Left renal cortex interstitium (tissue), 4 donors: Measurements from ENCODE around the gene TSPAN18. TPM values are rescaled to one million over a fixed set of nuclear protein-coding genes. Genes with fewer than 3 reads are reported as not detected.
"Not testable (repeated sequence)": the region's sequence is repeated elsewhere in the genome, so short reads cannot be mapped to it uniquely, and the experiment has no call there.

Experiments used
- DNase-seq, 4 donors: peaks; one replicate each; pipeline ENCODE4 v3.0.0-alpha.2; 2013; ENCODE audit warnings: low read depth in 4 of 4, low spot score in 2 of 4, missing footprints in 1 of 4
- polyA plus RNA-seq, 4 donors: library from polyadenylated mRNA; unstranded; fragments of 120-200 nt; gene quantifications; one replicate each; pipeline ENCODE4 v1.2.1, GENCODE V29; 2013; ENCODE audit not compliant: insufficient read length in 4 of 4

The TSPAN18 gene
- polyA plus RNA-seq, 4 donors, result 49.5 to 59.0 (median 55.6) TPM

DNA sequence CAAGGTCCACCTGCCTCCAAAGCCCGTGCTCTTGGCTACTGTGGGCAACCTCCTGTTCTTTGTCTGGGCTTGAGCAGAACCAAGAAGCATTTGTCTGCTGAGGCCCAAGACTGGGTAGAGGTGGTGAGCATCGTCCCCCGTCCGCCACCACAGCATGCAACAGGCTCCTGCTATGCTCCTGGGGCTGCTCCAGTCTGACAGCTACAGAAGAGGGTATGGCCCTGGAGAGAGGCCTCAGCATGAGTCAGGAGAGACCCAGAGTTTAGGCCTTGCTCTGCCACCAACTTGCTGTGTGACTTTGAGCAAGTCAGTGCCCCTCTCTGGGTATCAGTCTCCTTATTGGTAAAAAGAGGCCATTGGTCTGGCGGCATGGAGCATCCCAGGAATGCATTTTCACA lies 132.8 kb downstream of the TSPAN18 start:
- DNase-seq, result no peak

DNA sequence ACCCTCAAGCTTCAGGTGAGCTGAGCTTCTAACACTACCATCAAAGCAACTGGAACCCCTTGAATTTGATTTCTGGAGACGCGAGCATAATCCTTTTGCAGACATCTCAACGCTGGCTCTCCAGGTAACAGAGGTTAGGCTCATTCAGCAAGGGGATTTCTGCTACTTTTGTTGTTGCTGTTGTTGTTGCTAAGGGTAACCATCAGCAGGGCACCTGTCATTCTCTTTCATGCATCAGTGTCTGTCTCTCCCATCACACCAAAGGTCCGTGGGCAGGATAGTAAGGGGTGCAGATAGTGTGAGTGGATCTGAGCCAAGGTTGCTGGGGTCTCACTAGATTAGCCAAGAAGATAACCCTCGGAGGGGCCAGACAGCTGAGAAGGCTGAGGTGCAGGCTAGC lies 133.6 kb downstream of the TSPAN18 start:
- DNase-seq, result no peak

DNA sequence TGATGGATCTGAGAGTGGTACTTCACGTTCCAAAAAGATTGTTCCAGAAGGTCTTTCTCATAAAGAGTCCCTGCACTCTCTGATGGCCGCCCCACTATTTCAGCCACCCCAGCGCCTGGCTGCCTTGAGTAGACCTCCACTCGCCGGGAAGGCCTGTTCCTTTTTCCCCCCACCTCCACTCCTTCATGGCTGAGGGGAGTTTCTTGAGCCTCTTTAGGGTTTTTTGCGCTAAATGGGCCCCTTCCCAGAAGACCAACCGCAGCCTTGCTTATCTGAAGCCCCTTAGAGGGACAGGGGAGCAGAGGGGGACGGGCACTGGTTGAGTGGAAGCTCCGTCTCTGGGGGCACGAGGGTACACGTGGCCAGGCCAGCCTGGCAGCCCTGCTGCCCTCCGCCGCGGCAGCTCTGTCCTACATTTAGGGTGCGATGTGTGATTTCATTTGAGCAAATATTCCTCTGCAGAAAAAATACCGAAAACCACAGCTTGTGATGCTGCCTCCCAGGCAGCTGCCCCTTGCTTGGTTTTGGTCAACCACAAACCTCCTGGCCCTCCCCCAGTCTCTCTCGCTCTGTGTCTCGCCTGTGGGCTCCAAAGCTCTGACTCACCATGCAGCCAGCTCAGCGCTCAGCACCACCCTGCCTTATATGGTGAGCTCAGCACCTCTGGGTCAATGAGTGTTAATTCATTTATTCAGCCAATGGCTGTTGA lies 135.2 kb downstream of the TSPAN18 start:
- no peak for DNase-seq

DNA sequence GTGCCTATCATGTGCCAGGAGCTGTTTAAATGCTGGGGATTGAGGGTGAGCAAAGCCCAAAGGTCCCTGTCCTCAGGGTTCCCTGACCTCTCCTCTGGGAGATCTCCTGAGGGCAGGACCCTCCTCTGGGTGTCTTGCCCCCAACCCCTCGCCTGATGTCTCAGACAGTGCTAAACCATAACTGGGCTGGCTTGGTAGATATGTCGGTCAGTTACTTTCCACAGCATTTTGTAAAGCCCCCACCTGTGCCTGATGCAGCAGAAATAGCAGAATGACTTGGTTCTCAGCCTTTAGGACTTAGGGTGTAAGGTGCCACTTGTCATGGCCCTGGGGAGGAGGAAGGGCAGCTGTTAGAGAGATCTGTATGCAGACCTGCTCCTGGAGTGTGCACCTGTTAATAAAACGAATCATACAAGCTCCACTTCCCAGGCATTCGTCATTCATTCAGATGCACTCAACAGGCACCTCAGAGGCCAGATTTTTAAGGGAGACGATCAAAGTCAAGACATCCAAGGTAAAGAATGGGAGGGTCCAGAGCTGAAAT lies 135.9 kb downstream of the TSPAN18 start:
- DNase-seq, result no peak

DNA sequence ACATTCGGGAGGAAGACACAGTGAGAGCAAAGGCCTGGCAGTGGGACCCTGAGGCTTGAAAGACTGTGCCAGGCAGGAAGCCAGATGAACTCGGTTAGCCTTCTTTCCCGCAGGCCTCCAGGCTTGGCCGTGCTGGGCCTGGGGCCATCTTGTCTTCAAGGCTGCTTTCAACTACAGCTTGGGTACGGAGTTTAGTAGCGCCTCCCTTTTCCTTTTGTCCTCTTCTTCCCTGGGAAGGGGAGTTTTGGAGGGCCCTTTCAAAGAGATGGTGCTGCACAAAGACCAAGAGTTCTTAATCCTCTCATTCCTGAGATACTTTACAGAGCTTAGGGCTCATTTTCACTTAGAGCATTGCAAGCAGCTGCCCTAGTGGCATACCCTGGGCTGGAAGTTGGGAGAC lies 136.5 kb downstream of the TSPAN18 start:
- no peak for DNase-seq

DNA sequence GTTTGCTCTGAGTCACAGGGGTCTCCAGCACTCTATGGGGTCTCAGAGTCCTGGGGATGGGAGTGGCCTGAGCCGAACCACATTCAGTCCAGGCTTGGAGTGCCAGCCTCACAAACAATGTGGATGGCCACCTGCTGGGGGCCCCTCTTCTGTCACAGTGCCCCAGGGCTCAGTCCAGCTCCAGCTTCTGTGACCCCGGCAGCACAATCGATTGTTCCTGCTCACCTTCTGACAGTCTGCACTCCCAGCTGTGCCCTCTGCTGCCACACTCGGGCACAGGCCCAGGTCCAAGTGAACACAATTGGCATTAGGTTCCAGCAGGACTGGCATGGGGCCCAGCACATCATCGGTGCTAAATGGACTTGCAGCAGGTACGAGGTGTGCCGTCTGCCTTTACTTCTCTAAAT lies 139.1 kb downstream of the TSPAN18 start:
- DNase-seq, result no peak

DNA sequence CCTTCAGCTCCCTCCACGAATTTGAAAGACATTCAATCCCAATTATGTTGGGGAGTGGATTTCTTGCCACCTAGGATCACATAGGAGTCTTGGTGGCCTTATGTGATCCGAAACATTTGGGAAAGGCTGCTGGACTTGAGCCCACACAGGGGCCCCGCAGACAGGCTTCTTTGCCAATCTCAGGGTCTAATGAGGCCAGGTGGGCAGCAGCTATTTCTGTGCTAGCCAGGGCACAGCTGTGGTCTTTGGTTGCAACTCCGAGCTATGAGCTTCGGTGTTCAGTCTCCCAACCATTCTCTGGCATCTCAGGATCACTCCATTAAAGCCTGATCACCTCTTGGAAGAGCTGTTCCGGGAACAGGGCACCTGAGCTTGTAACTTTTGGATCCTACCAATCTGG lies 139.5 kb downstream of the TSPAN18 start:
- no peak for DNase-seq

DNA sequence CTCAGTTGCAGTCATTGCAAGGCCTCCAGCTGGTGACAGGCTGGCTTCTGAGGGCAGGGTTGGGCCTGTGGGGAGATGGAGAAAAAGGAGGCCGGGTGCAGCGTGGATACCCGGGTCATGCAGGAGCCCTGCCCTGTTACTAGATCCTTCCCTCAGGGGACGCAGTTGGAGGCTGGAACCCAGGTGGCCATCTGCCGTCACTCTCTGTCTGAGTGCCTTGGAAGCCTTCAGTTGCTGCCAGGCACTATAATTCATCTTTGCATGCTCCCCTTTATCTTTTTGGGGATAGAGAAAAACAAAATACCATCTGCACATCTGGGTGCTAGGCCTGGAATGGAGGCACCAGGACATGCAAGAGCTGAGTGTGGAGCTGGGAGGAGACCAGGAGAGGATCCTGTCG lies 141.3 kb downstream of the TSPAN18 start:
- DNase-seq, result no peak

DNA sequence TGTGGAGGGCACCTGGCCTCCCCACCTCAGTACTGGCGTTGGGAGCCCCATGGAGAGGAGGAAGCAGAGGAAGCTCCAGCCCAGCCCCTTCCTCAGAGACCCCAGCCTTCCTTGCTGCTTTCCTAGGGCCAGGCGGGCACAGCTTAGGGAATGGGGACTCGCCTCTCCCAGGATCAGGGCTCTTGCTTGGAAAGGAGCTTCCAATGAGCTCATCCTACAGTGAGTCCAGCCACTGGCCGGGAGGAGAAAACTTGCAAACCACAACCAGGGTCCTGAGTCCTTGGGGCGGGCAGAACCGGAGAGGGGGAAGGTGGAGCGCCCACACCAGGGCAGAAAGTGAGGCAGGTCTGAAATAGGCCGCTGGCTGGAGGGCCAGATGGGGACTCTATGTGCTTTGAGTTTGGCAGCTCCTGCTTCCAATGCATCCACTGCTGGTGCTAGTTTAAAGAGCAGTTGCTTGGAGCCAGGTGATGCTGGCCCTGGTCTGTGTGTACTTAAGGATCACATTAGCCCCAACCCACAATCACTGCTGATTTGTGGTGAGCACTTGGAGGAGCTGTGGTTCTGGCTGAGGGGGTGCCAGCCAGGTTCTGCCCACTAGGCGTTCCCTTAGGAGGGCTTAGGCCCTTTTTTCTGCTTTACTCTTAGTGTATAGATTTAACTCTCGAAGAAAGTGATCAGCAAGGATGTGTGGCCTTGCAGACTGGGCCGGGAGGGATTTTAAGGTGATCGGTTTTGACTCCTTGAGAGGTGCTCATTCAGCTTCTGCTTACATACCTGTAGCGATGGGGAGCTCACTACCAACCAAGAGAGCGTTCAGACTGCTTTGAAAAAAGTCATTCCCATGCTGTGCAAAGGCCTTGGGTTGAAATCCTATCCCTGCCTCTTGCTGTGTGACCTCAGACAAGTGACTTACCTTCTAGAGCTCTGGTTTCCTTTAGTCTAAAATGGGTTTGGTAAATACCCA lies 142.0 kb downstream of the TSPAN18 start:
- no peak for DNase-seq

DNA sequence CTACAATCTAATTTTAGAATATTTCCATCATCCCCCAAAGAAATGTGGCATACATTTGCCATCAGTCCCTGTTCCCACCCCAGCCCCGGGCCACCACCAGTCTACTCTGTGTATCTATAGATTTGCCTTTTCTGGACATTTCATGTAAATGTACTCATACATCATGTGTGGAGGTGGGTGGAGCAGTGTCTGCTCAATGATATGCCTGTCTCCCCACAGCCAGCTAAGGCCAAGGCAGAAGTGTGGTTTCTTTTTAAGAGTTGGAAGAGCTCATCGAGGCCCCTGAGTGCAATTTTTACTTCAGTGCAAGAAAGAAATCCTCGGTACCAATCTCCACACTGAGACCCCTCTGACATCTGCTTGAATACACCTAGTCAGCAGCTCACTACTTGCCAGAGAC lies 143.4 kb downstream of the TSPAN18 start:
- no peak for DNase-seq

DNA sequence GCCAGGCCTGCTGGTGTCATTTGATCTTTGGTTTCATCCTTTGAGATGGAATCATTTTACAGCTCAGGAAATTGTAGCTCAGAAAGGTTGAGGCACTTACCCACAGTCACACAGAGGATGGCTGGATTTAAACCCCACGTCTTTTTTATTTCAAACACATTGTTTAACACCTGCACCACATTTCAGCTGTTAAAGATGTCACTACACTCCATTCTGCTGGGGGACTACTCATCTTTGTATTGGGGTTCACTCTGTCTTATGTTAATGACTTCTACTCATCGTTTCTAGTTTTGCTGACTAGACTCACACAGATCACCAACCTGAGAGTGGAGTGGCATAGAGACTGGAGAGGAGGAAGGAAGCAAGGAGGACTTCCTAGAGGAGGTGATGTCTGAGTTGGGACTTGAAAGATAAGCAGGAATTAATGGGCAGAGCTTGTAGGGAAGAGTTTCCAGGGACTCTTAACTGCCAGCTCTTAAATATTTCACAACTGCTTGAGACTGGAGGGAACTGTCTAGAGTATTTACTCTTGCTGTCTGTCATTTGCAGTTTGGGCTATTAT lies 143.9 kb downstream of the TSPAN18 start:
- DNase-seq, result no peak

DNA sequence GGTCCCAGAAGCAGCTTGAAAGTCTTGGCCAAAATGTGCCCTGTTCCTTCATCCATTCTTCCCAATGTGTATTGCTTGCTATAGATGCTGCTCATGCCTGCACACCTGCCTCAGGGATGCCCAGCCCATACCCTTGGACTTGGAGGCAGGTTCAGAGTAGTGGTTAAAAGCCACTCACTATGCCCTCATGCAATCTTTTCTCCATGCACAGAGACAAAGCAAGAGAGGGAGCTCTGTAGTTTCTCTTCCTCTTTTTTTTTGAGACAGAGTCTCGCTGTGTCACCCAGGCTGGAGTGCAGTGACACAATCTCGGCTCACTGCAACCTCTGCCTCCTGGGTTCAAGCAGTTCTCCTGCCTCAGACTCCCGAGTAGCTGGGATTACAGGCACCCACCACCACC lies 144.9 kb downstream of the TSPAN18 start:
- DNase-seq, result not testable (repeated sequence)

DNA sequence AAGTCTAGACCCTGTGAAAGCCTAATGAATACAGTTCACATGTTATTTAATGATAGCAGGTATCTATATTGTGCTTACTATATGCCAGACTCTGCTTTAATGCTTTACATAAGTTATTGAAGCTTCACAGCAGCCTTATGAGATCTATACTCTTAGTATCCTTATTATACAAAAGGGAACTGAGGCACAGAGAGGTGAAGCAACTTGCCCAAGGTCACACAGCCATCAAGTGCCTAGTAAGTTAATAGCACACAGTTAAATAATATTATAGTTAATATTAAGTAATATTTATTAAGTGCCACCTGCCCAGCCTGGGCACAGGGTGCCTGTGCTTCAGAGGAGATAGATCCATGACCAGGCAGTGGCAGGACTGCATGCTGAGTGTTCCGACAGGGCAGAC lies 145.8 kb downstream of the TSPAN18 start:
- no peak for DNase-seq

DNA sequence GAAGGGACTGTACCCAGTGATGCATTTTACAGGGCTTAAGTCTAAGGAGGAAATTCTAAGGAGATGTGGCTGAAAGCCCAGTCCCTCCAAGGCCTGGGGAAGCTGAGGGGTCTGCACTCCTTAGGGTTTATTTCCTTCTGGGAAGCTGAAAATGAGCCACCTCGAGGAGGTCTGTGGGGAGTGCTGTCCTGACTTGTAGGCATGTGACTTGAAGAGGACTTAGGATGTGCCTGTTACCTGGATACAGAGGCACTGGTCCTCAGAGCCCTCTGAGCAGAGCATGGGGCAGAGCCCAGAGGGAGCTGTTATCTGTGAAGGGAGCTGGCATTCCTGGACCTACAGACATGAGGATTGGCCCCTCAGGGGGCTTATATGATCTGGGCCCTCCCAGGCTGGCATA lies 146.8 kb downstream of the TSPAN18 start:
- no peak for DNase-seq

DNA sequence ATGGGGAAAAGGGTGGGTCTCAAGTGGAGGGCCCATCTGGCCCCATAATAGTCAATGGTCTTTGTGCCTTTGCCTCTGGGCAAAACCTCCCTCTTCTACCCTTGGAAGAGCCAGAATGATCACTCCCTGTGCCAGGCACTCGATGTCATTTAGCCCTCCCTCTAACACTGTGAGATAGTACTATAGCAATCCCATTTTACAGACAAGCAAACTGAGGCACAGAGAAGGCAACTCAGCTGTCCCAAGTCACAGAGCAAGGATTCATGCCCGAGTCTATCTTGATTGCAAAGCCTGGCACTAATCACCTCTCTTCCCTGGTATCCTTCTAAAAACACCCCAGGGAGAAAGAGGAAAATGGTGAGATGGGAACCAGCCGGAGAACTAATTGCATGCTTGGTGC lies 147.5 kb downstream of the TSPAN18 start:
- no peak for DNase-seq

DNA sequence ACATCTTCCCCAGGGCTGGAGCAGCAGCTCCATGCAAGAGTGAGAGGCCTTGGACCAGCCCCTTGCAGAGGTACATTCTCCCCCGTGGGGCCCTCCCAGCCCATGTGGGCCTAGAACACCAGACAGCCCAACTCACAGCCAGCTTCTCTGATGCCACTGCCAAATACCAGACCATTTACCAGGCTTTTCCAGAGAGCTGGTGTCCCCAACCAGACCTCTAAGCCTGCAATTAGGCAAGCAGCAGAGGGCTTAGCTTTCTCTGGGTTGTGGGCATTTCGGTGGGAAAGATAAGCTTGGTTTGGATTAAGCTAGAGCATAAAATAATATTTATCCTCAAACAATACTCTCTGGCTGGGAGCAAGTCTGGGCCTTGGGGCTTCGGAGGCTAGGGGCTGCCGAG lies 148.3 kb downstream of the TSPAN18 start:
- no peak for DNase-seq

DNA sequence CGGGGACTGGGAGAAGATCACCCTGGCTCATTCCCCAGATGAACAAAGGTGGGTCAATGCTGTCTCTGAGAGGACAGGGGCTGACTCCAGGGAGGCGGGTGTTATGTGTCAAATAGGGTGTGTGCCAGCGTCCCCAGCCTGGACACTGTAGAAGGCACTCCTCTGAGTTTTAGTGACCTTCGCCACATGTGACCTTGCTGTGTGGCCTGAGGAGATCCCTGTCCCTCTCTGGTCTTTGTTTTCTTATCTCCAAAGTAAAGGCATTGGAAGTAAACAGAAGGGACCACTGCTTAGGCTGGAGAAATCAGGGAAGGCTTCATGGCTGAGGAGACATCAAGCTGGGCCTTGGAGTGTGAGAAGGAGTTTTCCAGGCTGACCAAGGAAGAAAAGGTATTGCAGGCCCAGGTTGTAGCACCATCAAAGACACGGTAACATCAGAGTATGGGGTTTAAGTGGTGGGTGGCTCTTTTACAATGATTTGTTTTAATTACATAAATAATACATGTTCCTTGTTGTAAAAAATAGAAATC lies 149.5 kb downstream of the TSPAN18 start:
- no peak for DNase-seq

DNA sequence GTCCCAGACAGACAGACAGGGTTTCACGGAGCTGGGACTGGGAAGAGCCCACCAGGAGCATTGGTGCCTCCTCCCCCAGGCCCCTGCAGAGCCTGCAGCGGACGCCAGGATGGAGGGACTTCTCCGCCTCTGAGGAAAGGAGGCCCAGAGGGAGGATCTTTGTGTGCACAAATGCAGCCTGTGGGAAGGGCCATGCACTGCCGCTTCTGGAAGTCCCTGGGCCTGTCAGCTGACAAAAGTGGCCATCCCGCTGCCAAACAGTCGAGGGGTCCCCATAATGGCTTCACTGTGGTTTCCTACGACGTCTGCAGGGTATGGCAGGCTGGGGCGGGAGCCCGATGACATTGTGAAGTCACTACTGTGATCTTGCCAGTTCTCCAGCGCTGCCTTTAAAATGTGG lies 150.1 kb downstream of the TSPAN18 start:
- no peak for DNase-seq

DNA sequence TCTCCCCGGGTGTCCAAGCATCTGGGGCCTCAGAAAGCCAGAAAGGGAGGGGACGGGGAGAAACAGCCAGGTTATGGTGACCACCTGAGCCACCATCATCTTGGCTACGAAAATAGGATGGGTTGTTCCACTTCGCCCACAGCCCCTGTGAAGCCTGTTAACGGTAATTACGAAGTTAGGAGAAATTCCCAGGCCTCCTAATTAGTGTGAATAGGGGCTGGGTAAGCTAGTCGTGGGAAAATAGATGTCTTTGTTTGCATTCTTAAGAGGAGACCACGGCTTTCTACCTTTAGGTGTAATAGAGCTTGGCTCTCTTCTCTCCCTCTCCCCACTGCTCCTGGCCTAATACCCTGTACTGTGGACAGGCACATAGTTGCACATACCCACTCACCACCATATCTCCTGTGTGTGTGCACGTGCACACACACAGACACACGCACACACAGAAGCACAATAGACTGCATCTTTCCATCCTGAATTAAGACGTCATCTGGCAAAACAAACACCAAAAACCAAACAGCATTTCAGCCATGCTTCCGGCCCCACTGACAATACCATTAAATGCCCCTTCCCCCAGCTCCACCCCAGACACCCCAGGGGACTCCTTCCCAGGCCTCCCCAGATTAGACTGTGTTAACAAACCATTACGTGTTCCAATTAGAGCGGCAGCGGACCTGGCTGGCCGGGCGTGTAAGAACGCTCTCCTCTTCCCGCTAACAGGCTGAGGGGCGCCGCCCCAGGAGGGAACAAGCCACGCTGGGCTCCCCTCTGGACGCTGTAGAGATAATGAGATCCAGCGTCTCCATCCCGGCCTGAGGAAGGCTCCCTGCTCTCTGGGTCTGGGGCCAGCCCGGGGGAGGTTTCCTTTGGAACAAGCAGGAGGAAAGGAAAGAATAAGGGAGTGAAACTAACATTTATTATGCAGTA lies 151.1 kb downstream of the TSPAN18 start:
- DNase-seq, result no peak

DNA sequence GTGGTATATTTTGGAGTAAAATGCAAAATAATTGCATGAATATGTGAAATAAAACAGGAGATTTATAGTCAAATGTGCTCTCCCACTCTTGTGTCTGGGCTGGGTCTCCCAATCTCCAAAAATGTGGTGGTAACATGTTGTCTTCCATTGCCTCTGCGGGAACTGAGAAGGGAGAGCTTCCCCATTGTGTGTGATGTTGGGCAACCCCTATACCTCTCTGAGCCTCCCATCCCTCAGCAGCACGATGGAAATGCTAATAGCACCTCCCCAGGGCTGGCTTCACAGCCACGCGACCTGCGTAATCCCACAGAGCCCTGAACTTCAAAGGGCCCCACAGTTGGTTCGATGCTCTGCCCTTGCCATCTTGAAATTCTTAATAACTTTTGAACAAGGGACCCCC lies 151.9 kb downstream of the TSPAN18 start:
- DNase-seq, result no peak
